ENCODE data around the gene NLRP1. TPM values are rescaled to one million over a fixed set of nuclear protein-coding genes. Genes with fewer than 3 reads are reported as not detected.
"Not testable (repeated sequence)": the region's sequence is repeated elsewhere in the genome, so short reads cannot be mapped to it uniquely, and the experiment has no call there.

NLRP1 gene
- total RNA-seq, 1 donor from 2014 or later = 48.1 TPM

DNA sequence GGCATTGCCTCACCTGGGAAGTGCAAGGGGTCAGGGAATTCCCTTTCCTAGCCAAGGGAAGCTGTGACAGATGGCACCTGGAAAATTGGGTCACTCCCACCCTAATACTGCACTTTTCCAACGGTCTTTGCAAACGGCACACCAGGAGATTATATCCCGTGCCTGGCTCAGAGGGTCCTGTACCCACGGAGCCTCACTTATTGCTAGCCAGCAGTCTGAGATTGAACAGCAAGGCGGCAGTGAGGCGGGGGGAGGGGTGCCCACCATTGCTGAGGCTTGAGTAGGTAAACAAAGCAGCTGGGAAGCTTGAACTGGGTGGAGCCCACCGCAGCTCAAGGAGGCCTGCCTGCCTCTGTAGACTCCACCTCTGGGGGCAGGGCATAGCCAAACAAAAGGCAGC lies 11.3 kb downstream of the NLRP1 start:
- H3K36me3 Mint-ChIP-seq (ENCODE audit: low read depth, unreplicated experiment); H3K79me2 ChIP-seq (ENCODE audit: insufficient read depth, low read length); H4K20me1 ChIP-seq (ENCODE audit: insufficient read depth, low read length); H3K36me3 ChIP-seq (ENCODE audit: insufficient read depth, low read length); H3K4me2 ChIP-seq (ENCODE audit: low read length); H3K4me1 Mint-ChIP-seq (ENCODE audit: low read depth, unreplicated experiment); H3K4me3 ChIP-seq (ENCODE audit: insufficient read depth, low read depth, low read length); H3K9ac ChIP-seq (ENCODE audit: low read length); DNase-seq (ENCODE audit: low read depth); H3K4me3 Mint-ChIP-seq (ENCODE audit: unreplicated experiment); H3K27ac Mint-ChIP-seq (ENCODE audit: unreplicated experiment); H3K4me1 ChIP-seq (ENCODE audit: insufficient read depth, low read length); H2AFZ ChIP-seq (ENCODE audit: low read depth, low read length); H3K27me3 ChIP-seq (ENCODE audit: insufficient read depth, low read length); H3K9me3 ChIP-seq (ENCODE audit: insufficient read depth, low read depth, low read length); H3K27ac ChIP-seq (ENCODE audit: low read depth, low read length); FAIRE-seq: not testable (repeated sequence)
- peaks cover 27% of the 10 kb centered on the region for H3K27me3 Mint-ChIP-seq (ENCODE audit: low read depth, unreplicated experiment)
- H3K9me3 Mint-ChIP-seq (ENCODE audit: unreplicated experiment) = peaks cover 19% of the 10 kb centered on the region

DNA sequence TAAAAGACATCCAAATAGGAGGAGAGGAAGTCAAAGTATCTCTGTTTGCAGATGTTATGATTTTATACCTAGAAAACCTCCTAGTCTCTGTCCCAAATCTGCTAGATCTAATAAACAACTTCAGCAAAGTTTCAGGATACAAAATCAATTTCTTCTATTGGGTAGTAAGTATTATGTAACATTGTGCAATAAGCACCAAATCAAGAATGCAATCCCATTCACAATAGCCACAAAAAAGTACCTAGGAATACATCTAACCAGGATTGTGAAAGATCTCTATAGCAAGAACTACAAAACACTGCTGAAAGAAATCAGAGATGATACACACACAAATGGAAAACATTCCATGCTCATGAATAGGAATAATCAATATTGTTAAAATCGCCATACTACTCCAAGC lies 13.0 kb downstream of the NLRP1 start:
- peaks cover 3% of the 10 kb centered on the region for H3K36me3 Mint-ChIP-seq (ENCODE audit: low read depth, unreplicated experiment)
- Histone ChIP-seq H3K27me3 (ENCODE audit: insufficient read depth, low read length) (no peaks in the 10 kb centered on the region), H3K9ac (ENCODE audit: low read length) (no peak overlapping the region), H3K27ac (ENCODE audit: low read depth, low read length) (no peak overlapping the region), H3K4me2 (ENCODE audit: low read length) (no peak overlapping the region), H4K20me1 (ENCODE audit: insufficient read depth, low read length) (no peaks in the 10 kb centered on the region), H3K9me3 (ENCODE audit: insufficient read depth, low read depth, low read length) (no peaks in the 10 kb centered on the region), H3K79me2 (ENCODE audit: insufficient read depth, low read length) (no peaks in the 10 kb centered on the region), H2AFZ (ENCODE audit: low read depth, low read length) (no peak overlapping the region), H3K4me1 (ENCODE audit: insufficient read depth, low read length) (no peaks in the 10 kb centered on the region), H3K36me3 (ENCODE audit: insufficient read depth, low read length) (no peaks in the 10 kb centered on the region), H3K4me3 (ENCODE audit: insufficient read depth, low read depth, low read length) (no peak overlapping the region)
- H3K4me3 Mint-ChIP-seq (ENCODE audit: unreplicated experiment) = no peak overlapping the region
- H3K9me3 Mint-ChIP-seq (ENCODE audit: unreplicated experiment) = peaks cover 13% of the 10 kb centered on the region
- no peaks in the 10 kb centered on the region for H3K4me1 Mint-ChIP-seq (ENCODE audit: low read depth, unreplicated experiment)
- peaks cover 20% of the 10 kb centered on the region for H3K27me3 Mint-ChIP-seq (ENCODE audit: low read depth, unreplicated experiment)
- no peak for TF ChIP-seq CTCF (IDR thresholded peaks at IDR 0.05; ENCODE audit: insufficient read depth, low read depth, low read length)
- no peak for TF ChIP-seq EZH2 (IDR thresholded peaks at IDR 0.05; ENCODE audit: insufficient read depth, low read length)
- H3K27ac Mint-ChIP-seq (ENCODE audit: unreplicated experiment) = no peak overlapping the region
- FAIRE-seq (no peak), DNase-seq (ENCODE audit: low read depth) (no peak)

- H3K4me2 ChIP-seq (ENCODE audit: low read length) = no peak overlapping the region
- peaks cover 12% of the 10 kb centered on the region for H3K27me3 Mint-ChIP-seq (ENCODE audit: low read depth, unreplicated experiment)
- peaks cover 8% of the 10 kb centered on the region for H3K4me1 Mint-ChIP-seq (ENCODE audit: low read depth, unreplicated experiment)
- FAIRE-seq (no peak), DNase-seq (ENCODE audit: low read depth) (no peak)
- no peak overlapping the region for H3K27ac Mint-ChIP-seq (ENCODE audit: unreplicated experiment)
- no peak overlapping the region for H3K4me3 ChIP-seq (ENCODE audit: insufficient read depth, low read depth, low read length)
- H3K36me3 ChIP-seq (ENCODE audit: insufficient read depth, low read length) = no peaks in the 10 kb centered on the region
- H3K9ac ChIP-seq (ENCODE audit: low read length) = no peak overlapping the region
- no peaks in the 10 kb centered on the region for H4K20me1 ChIP-seq (ENCODE audit: insufficient read depth, low read length)
- TF ChIP-seq EZH2 (IDR thresholded peaks at IDR 0.05; ENCODE audit: insufficient read depth, low read length) (no peak), CTCF (IDR thresholded peaks at IDR 0.05; ENCODE audit: insufficient read depth, low read depth, low read length) (no peak)
- H3K9me3 Mint-ChIP-seq (ENCODE audit: unreplicated experiment) = peaks cover 8% of the 10 kb centered on the region
- H3K79me2 ChIP-seq (ENCODE audit: insufficient read depth, low read length) = no peaks in the 10 kb centered on the region
- no peak overlapping the region for H3K4me3 Mint-ChIP-seq (ENCODE audit: unreplicated experiment)
- no peak overlapping the region for H3K27ac ChIP-seq (ENCODE audit: low read depth, low read length)
- no peaks in the 10 kb centered on the region for H3K4me1 ChIP-seq (ENCODE audit: insufficient read depth, low read length)
- peaks cover 3% of the 10 kb centered on the region for H3K36me3 Mint-ChIP-seq (ENCODE audit: low read depth, unreplicated experiment)
- no peaks in the 10 kb centered on the region for H3K27me3 ChIP-seq (ENCODE audit: insufficient read depth, low read length)
- no peak overlapping the region for H2AFZ ChIP-seq (ENCODE audit: low read depth, low read length)
- H3K9me3 ChIP-seq (ENCODE audit: insufficient read depth, low read depth, low read length) = no peaks in the 10 kb centered on the region
Observed at GRCh38 chr17:5565808-5566207, 18.5 kb downstream of the NLRP1 start.

All from astrocyte (in vitro differentiated cells and primary cell).